Measurements from ENCODE around the gene ZFHX3. TPM values are rescaled to one million over a fixed set of nuclear protein-coding genes. Genes with fewer than 3 reads are reported as not detected.

ZFHX3 gene
- total and polyA plus RNA-seq, 10 of the 15 experiments (the other 5 are each of a cell fraction or from before 2014, with no cell fraction given), result 0.68 to 8.6 (median 2.0) TPM

DNA sequence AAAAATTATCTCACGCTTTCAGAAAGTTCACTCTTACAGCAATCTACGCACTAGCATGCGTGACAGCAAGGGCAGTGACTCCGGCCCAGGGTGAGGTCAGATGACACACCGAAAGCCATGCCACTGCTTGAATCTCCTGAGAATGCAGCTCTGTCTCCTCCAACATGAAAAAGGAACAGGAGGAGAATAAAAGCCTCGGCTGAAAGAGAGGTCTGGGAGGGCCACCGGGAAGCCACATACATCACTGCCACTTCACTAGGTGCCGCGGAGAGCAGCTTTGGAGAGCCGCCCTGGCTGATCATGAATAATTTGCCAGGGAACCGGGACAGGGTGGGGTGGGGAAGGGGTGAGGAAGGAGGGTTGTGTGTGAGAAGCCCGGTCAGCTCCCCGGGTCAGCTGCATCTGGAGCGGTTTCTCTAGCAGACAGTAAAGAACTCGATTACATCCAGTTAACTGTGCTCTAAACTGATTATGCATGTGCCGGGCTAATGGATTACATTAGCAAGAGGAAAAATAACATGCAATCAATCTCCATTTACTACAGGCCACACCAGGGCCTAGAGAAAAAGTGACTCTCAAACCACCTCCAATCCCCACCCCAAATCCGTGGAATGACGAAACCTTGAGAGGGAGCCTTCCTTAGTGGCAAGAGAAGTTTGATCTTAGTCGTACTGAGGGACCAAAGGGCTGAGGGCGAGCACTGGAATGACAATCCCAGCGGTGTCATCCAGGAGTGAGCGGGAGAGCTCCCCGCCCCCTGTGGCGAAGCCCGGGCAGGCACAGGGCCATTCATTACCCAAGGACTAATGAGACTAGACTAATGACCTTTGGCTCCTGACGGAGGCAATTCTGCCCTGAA is 100.3 kb downstream of the ZFHX3 start:
- Histone ChIP-seq H3K4me3 (no peak overlapping the region), H3K27me3 (replicated peaks in 1 of 2; ENCODE audit: control insufficient read depth in 2 of 2, insufficient read depth in 2 of 2, low read length in 1 of 2) (no peaks in the 10 kb centered on the region), H3K4me1 (ENCODE audit: control insufficient read depth, insufficient read depth, low read length) (no peaks in the 10 kb centered on the region; the same call in 1 of the 2 replicates), H4K20me1 (ENCODE audit: control insufficient read depth, insufficient read depth) (no peaks in the 10 kb centered on the region; the same call in 1 of the 2 replicates), H3K27ac (ENCODE audit: control insufficient read depth, insufficient read depth) (no peak overlapping the region), H3K9ac (ENCODE audit: control insufficient read depth, insufficient read depth, low read length) (no peak overlapping the region), H3K4me2 (ENCODE audit: control insufficient read depth, insufficient read depth) (no peak overlapping the region), H3K36me3 (ENCODE audit: control insufficient read depth in 2 of 2, insufficient read depth in 2 of 2, low read length in 1 of 2) (peaks cover 1 to 2% of the 10 kb centered on the region in 2 experiments; a peak in 3 of 4 replicates), H2AFZ (ENCODE audit: control insufficient read depth, low read depth, low read length) (no peak overlapping the region), H3K9me3 (replicated peaks; ENCODE audit: control insufficient read depth, insufficient read depth, low read length) (no peaks in the 10 kb centered on the region), H3K79me2 (ENCODE audit: control insufficient read depth, insufficient read depth, low read length) (no peaks in the 10 kb centered on the region)
- ChIA-PET CTCF (no interaction called here), POLR2A (no interaction called here), RAD21 (ENCODE audit: unreplicated experiment) (no interaction called here), SMC1A (ENCODE audit: uncharacterized antibody, unreplicated experiment) (no interaction called here)
- DNase-seq (ENCODE audit: low read depth, low spot score) (no peak), ATAC-seq (no peak), FAIRE-seq (no peak)
- BruUV-seq (replicated peaks), result no TSS peak
- TF ChIP-seq DPF2 (IDR thresholded peaks at IDR 0.05), result no peak
- TF ChIP-seq KAT2A (conservative IDR thresholded peaks at IDR 0.05; ENCODE audit: control insufficient read depth, low read depth, low read length), result no peak
- no peak for TF ChIP-seq ZZZ3 (IDR thresholded peaks at IDR 0.05; ENCODE audit: control insufficient read depth, insufficient read length, low read depth)
- no peak for TF ChIP-seq POLR2AphosphoS2 (IDR thresholded peaks at IDR 0.05; ENCODE audit: low read depth, low read length)
- TF ChIP-seq IRF3 (IDR thresholded peaks at IDR 0.05), result no peak
- TF ChIP-seq RELA (IDR thresholded peaks at IDR 0.05; ENCODE audit: borderline replicate concordance, partially characterized antibody), result no peak
- no peak for TF ChIP-seq NFYA (IDR thresholded peaks at IDR 0.05; ENCODE audit: borderline replicate concordance, low read depth, low read length)
- no peak for TF ChIP-seq NFXL1 (IDR thresholded peaks at IDR 0.05; ENCODE audit: borderline replicate concordance)
- no peak for TF ChIP-seq ZBTB33 (IDR thresholded peaks at IDR 0.05)
- no peak for TF ChIP-seq SMARCA5 (IDR thresholded peaks at IDR 0.05)
- no peak for TF ChIP-seq IKZF2 (IDR thresholded peaks at IDR 0.05)
- TF ChIP-seq RELB (IDR thresholded peaks at IDR 0.05; ENCODE audit: low read depth), result no peak
- TF ChIP-seq, protein P1, sequence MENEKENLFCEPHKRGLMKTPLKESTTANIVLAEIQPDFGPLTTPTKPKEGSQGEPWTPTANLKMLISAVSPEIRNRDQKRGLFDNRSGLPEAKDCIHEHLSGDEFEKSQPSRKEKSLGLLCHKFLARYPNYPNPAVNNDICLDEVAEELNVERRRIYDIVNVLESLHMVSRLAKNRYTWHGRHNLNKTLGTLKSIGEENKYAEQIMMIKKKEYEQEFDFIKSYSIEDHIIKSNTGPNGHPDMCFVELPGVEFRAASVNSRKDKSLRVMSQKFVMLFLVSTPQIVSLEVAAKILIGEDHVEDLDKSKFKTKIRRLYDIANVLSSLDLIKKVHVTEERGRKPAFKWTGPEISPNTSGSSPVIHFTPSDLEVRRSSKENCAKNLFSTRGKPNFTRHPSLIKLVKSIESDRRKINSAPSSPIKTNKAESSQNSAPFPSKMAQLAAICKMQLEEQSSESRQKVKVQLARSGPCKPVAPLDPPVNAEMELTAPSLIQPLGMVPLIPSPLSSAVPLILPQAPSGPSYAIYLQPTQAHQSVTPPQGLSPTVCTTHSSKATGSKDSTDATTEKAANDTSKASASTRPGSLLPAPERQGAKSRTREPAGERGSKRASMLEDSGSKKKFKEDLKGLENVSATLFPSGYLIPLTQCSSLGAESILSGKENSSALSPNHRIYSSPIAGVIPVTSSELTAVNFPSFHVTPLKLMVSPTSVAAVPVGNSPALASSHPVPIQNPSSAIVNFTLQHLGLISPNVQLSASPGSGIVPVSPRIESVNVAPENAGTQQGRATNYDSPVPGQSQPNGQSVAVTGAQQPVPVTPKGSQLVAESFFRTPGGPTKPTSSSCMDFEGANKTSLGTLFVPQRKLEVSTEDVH (IDR thresholded peaks at IDR 0.05; ENCODE audit: low read depth, partially characterized antibody), result no peak
- no peak for TF ChIP-seq CBFB (IDR thresholded peaks at IDR 0.05; ENCODE audit: low read depth)
- no peak for TF ChIP-seq BRCA1 (IDR thresholded peaks at IDR 0.05; ENCODE audit: low read depth, low read length)
- intact Hi-C loops (cut with micrococcal nuclease; ENCODE audit: unreplicated experiment), result no loop called here
- in situ Hi-C loops (cut with MboI), result no loop called here
- 95% methylated on average over 25 of the region's 26 CpGs for WGBS (ENCODE audit: insufficient coverage, insufficient replicate concordance, low lambda C conversion rate, missing lambda C conversion rate)
